Inflammatory macrophage (primary cell): ENCODE data around the gene CRADD.
A peak's percentile ranks its signal among the peaks of the same experiment; 100 is the strongest.
"Not testable (repeated sequence)": the region's sequence is repeated elsewhere in the genome, so short reads cannot be mapped to it uniquely, and the experiment has no call there.

ENCODE experiments used
- DNase-seq, 2 donors: peaks; one replicate each; pipeline ENCODE4 v3.0.0-alpha.2; 2020 to 2022

CRADD gene

GRCh38 chr12:93877446-93877845 lies 200.3 kb downstream of the CRADD start:
- no peak for DNase-seq

GRCh38 chr12:93879476-93880421 lies 202.6 kb downstream of the CRADD start:
- no peak for DNase-seq

DNA sequence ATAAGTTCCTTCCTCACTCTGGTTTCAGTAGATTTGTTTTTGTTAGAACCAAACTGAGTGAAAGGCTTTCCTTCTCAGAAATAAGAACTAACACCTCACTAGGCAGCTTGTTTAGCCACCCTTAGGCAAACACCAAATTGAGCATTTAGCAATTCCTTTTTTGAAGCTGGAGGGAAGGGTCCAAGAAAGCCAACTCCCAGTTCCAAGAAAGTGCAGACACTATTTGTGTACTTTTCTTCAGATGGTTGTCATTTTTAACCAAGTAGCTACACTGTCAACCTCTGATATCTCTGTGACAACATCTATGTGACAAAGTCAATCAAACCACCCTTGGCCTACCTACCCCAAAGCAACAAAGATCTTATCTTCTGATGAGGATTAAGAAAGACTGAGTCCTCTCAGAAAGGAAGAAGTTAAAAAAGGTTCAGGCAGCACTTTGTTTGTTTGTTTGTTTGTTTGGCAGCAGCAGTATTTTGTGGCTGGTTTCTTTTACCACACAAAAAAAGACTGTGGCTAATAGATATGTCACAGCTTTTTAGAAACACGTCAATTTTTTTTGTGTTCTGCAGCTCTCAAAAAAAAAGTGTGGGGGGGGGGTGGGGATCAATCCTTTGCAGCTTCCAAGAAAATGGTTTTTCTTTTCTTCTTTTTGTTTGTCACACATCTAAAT lies 203.8 kb downstream of the CRADD start:
- no peak for DNase-seq

DNA sequence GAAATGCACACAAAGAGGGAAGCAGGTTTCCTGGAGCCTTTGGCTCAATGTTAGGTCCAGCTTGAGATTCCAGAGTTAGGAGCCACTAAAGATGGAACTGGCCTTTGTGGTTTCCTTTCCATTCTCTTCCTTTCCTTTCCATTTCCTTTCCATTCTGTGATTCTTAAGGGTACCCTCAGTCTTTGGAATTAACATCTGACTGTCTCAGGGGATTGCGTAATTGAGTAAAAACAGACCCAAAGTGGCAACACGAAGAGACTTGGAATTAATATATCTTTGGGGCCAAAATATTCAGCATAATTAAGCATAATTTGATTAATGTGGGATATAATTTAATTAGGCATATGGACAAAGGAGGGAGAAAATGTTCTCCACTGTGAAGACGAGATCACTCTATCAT lies 205.6 kb downstream of the CRADD start:
- DNase-seq, result no peak

- no peak for DNase-seq
These were observed 206.4 kb downstream of the CRADD start for GRCh38 chr12:93883436-93884154.

DNA sequence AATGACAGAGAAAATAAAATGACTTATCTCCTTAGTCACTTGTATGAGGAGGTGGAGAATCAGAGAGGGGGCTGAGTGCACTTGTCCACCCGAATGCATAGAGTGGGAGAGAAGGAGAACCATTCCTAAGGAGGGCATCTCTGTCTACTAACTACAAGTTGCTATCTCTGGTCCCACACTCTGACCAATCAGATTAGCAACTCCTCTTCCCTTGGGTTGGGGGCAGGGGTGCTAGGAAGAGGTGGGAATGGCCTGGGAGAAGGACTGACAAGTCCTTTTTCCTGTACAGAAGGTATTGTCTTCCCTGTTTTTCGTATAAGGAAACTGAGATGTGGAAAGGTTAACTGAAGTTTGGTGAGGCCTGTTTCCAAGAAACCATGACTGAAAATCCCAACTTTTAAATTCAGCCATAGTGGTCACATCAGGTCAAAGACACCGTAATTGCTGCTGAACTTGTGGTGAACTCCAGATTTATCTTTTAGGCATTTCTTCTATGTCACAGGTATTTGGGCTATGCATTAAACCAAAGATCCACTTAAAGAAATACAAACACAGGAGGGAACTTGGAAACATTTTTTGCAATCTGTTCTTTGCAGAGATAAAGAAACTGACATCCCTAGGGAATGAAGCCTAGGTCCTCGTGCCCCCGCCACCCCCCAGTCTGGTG lies 207.8 kb downstream of the CRADD start:
- DNase-seq, result no peak

DNA sequence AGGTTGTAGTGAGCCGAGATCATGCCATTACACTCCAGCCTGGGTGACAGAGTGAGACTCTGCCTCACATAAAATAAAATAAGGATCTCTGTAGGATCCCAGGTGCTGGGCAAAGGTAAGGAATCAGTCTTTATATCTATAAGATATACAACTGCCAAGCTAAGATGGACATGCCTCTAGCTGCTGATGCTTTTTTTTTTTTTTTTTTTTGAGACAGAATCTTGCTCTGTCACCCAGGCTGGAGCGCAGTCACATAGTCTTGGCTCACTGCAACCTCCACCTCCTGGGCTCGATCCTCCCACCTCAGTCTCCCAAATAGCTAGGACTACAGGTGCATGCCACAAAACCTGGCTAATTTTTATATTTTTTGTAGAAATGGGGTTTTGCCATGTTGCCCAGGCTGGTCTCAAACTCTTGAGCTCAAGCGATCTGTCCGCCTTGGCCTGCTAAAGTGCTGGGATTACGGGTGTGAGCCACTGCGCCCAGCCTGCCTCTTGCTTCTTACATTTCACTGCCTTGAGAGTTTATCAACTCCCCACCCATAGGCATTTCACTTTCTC lies 208.9 kb downstream of the CRADD start:
- not testable (repeated sequence) for DNase-seq

GRCh38 chr12:93886533-93887511 lies 209.6 kb downstream of the CRADD start:
- no peak for DNase-seq

DNA sequence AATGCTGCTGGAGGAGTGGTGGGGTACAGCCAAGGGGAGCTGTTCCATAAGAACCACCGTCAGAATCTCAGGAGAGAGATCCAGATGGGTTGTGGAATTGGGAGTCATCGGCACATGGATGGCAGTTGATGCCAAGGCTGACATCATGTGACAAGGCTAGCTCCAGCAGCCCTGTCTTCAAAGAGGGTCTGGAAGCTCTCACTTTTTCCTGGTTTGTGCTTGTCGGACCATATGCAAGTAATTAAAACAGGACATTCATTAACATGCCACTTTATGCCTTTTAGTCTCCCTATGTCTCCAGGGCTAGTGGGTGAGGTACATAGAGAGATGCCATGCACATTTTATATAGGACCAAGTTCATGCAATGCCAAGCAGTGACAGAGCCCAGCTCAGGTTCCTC lies 211.8 kb downstream of the CRADD start:
- DNase-seq, result no peak

- DNase-seq, result peak; percentile 33 to 49
These were observed 212.5 kb downstream of the CRADD start for GRCh38 chr12:93889516-93890212.

DNA sequence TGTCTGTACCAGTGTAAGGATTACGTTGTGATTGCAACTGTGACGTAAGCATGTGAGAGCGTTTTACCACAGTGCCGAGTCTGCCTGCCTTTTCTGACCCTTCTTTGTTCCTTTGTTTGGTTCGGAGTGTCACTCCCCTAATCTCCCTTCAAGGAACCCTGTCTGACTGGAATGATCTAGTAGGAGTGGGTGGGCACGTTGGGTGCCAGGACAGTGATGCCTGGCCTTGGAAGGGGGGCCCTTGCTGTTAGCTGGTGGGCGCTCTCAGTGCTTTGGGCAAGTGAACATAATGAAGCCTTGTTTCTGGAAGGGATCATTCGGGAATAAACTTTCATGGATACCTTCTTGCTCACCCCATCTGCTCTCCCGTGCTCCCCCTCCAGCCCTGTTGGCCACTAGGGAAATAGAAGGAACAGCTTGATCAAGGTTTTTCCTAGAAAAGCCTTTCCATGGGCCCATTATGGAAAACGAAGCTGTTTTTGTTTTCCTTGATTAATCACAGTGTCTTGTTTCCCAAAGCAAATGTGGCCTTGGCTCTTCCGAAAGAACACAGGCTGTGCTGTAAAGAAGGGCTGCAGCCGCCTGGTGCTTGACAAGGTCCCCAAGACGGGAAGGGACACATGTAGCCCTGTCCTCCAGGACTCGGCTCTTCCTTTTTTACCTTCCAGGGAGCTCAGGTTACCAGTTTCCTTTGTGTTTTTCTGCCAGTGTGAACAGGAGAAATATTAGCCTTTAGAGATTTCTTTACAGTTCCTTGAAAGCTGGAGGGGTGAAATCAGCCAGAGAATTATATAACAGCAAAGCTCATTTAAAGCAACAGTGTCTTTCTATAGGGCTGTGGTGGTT lies 215.5 kb downstream of the CRADD start:
- DNase-seq, result no peak

GRCh38 chr12:93894391-93895088 lies 217.4 kb downstream of the CRADD start:
- peak; percentile 28 to 68 for DNase-seq

DNA sequence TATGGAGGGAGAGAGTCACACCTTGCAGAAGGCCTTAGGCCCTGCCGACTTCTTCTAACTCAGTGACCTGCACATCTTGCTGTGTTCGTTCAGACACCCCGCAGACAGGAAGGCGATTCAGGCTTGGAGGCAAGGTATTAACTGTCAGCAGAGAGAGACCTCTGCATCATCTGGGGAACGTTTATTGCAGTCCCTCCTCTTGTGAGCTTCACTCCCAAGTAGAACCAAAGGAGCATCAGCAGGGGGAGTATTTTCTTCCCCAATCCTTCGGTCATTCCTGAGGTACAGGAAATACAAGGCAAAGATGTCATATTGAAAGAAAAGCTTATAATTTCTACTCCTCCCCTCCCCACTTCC lies 217.9 kb downstream of the CRADD start:
- no peak for DNase-seq

- DNase-seq, result no peak
These were observed 219.3 kb downstream of the CRADD start for GRCh38 chr12:93896427-93896826.

GRCh38 chr12:93896952-93897351 lies 219.8 kb downstream of the CRADD start:
- no peak for DNase-seq

- DNase-seq, result no peak
These were observed 224.6 kb downstream of the CRADD start for GRCh38 chr12:93901739-93902138.

GRCh38 chr12:93902192-93902591 lies 225.0 kb downstream of the CRADD start:
- no peak for DNase-seq

- no peak for DNase-seq
These were observed 225.8 kb downstream of the CRADD start for GRCh38 chr12:93902736-93903562.
